SJSA1 (cell line): ENCODE results near the gene TMEM100. TPM values are rescaled to one million over a fixed set of nuclear protein-coding genes. Genes with fewer than 3 reads are reported as not detected.

ENCODE experiments used
- DNase-seq, 2 experiments: peaks; one replicate each; pipeline ENCODE4 v3.0.0-alpha.2; 2015 to 2020; ENCODE audit warnings: low spot score in 2 of 2, low read depth in 1 of 2
- H3K27ac ChIP-seq: fragments of 250-450 bp; sonication (Bioruptor Pico); 2 replicates; pipeline ENCODE4 v1.5.1; 2020; ENCODE audit warnings: mild to moderate bottlenecking, moderate library complexity
- H3K27me3 ChIP-seq: fragments of 250-450 bp; sonication (Bioruptor Pico); replicated peaks from 2 replicates; pipeline ENCODE4 v1.5.1; 2020; ENCODE audit warnings: mild to moderate bottlenecking, moderate library complexity
- H3K36me3 ChIP-seq: fragments of 250-450 bp; sonication (Bioruptor Pico); 2 replicates; pipeline ENCODE4 v1.5.1; 2020; ENCODE audit warnings: mild to moderate bottlenecking
- H3K4me1 ChIP-seq: fragments of 250-450 bp; sonication (Bioruptor Pico); replicated peaks from 2 replicates; pipeline ENCODE4 v1.6.1; 2021; ENCODE audit warnings: mild to moderate bottlenecking
- H3K4me3 ChIP-seq: fragments of 250-450 bp; sonication (Bioruptor Pico); 2 replicates; pipeline ENCODE4 v1.5.1; 2020; ENCODE audit warnings: mild to moderate bottlenecking
- H3K9me3 ChIP-seq: fragments of 250-450 bp; sonication (Bioruptor Pico); replicated peaks from 2 replicates; pipeline ENCODE4 v1.5.1; 2020; ENCODE audit warnings: mild to moderate bottlenecking
- total RNA-seq: library from RNA; depleted of rRNA; stranded (reverse); fragments of >200 nt; shearing (Covaris generic); gene quantifications from 2 replicates; pipeline ENCODE4 v1.2.3, GENCODE V29; 2014

TMEM100 gene
- total RNA-seq, 1 experiment from 2014 or later: 2.6 TPM

DNA sequence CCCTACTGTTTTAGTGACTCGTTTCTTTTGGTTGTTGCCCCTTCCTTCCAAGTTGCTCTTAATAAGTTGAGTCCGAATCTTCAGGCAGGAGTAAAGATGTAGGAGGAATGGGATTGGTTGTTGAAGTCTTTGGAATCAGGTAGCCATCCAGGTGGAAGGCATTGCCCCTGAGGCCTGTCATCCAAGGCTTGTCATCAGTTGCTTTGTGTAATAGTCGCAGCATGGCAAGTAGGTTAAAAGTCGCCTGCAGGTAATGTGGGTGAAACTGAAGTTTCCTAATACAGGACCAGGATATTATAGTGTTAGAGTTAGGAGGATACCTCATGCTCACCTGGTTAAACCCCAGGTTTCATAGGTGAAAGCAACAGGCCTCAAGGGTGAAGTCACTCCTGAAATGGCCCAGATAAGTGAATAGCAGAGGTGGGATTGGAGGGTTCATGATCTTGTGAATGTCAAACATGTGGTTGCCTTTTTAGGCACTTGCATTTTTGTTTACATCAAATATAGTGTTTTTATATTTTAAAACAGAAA is 29.1 kb upstream of the TMEM100 start:
- DNase-seq: no peak
- Histone ChIP-seq H3K36me3 (peaks cover 37% of the 10 kb centered on the region), H3K27ac (peak overlapping the region; percentile 63), H3K4me1 (peaks cover 19% of the 10 kb centered on the region), H3K27me3 (0 out of 2 replicates have a peak, but pooled peaks cover 4% of the 10 kb centered on the region), H3K4me3 (peak overlapping the region; percentile 64), H3K9me3 (no peaks in the 10 kb centered on the region)

DNA sequence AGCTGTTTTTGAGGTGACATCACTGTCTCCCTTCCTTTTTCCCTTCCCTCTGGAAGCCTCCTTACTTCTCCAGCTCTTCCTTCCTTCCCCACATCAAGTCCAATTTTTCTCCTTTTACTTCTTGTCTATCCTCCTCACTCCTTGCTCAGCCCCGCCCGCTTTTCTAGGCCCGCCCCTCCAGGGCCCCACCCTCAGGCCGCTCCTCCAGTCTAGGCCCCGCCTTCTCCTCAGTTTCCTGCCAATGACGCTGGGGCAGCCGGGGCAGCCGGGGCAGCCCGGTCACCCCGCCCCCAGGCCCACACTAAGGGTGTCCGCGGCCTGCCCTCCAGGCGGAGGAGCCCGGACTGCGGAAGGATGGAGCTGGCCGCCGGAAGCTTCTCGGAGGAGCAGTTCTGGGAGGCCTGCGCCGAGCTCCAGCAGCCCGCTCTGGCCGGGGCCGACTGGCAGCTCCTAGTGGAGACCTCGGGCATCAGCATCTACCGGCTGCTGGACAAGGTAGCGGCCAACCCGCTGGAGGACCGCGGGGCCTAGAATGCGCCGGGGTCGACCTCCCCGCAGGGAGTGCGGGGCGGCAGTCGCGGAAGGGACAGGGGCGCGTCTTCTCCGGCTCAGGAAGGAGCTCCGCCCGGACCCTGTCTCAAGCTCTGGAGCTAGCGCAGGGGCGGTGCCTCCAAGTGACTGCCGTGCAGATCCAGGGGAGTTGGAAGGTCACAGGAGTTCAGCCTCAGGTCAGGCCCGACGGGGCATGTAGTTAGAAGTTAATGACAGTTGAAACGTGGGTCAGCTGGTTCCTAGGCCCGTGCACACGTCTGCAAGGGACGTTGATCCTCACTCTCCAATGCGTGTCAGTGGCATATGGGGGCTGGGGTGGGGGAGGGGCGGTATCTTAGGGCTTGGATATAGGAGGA is 28.3 kb upstream of the TMEM100 start, which contains the start of gene PCTP:
TSS of gene PCTP (plus strand) at position 302 of the 908 bp plus-strand sequence. CDS start at position 355, 53 bp downstream.
- peak within 1 kb of the TSS; percentile 63 for H3K27ac ChIP-seq
- DNase-seq: peak; percentile 98 to 99

DNA sequence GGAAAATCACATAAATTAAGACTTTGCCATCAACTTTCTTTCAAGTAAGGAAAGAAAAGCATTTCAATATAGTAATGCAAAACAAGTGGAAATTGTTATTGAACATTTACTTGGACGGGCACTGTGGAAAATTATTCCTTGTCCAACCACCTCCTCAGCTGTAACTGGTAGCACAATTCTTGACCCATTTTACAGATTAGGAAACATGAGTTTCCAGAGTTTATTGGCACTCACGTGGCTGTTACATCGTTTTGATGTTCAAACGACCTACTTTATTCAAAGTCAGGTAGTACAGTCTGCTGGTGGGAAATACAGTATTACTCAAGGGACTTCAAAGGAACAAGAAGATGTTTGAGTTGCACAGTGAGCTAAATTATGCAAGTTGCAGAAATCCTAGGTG is 27.3 kb upstream of the TMEM100 start:
- no peak overlapping the region for H3K4me3 ChIP-seq
- H3K27ac ChIP-seq: no peak overlapping the region
- H3K27me3 ChIP-seq: 0 out of 2 replicates have a peak, but pooled peaks cover 4% of the 10 kb centered on the region
- no peaks in the 10 kb centered on the region for H3K9me3 ChIP-seq
- H3K4me1 ChIP-seq: peaks cover 19% of the 10 kb centered on the region
- no peak for DNase-seq
- H3K36me3 ChIP-seq: peaks cover 27% of the 10 kb centered on the region

More for the DNA sequence above, 28.3 kb upstream of the TMEM100 start, which contains the start of gene PCTP:
- Histone ChIP-seq H3K4me3 (peak within 1 kb of the TSS; percentile 64), H3K9me3 (no peaks in the 10 kb centered on the region), H3K27me3 (0 out of 2 replicates have a peak, but pooled peaks cover 4% of the 10 kb centered on the region), H3K36me3 (peaks cover 35% of the 10 kb centered on the region), H3K4me1 (peaks cover 19% of the 10 kb centered on the region)

DNA sequence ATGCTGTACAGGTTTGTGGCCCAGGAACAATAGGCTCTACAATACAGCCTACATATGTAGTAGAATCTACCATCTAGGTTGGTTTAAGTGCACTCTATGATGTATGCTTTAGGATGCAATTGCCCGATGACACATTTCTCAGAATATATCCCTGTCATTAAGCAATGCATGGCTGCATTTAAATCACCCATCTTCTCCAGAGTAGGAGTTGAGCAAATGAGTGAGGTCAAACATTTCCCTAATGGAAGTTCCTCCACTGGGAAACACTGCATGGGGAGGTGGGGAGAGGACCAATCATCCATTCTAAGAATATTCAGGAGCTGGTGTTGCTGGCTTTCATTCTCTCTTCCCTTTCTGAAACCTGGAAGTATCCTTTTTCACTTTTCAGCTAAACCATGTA is 26.2 kb upstream of the TMEM100 start:
- peaks cover 19% of the 10 kb centered on the region for H3K4me1 ChIP-seq
- H3K27ac ChIP-seq: no peak overlapping the region
- H3K36me3 ChIP-seq: peaks cover 16% of the 10 kb centered on the region
- 0 out of 2 replicates have a peak, but pooled peaks cover 4% of the 10 kb centered on the region for H3K27me3 ChIP-seq
- DNase-seq: no peak
- no peaks in the 10 kb centered on the region for H3K9me3 ChIP-seq
- H3K4me3 ChIP-seq: no peak overlapping the region

DNA sequence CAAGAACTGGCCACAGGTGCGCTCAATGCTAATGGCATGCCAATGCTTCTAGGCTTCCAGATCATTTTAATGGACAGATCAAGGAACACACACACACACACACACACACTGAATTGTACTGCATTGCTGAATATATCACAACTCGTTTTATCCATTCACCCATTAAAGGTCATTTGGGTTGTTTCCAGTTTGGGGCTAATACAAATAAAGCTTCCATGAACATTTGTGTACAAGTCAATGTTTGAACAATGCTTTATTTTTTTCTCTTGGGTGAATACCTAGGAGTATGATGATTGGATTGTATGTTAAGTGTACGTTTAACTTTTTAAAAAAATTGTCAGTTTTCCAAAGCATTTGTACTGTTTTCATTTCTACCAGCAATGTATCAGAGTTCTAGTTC is 24.5 kb upstream of the TMEM100 start:
- Histone ChIP-seq H3K27ac (no peak overlapping the region), H3K36me3 (no peaks in the 10 kb centered on the region), H3K4me1 (peaks cover 10% of the 10 kb centered on the region), H3K4me3 (no peak overlapping the region), H3K9me3 (no peaks in the 10 kb centered on the region), H3K27me3 (0 out of 2 replicates have a peak, but pooled peaks cover 8% of the 10 kb centered on the region)
- DNase-seq: no peak

DNA sequence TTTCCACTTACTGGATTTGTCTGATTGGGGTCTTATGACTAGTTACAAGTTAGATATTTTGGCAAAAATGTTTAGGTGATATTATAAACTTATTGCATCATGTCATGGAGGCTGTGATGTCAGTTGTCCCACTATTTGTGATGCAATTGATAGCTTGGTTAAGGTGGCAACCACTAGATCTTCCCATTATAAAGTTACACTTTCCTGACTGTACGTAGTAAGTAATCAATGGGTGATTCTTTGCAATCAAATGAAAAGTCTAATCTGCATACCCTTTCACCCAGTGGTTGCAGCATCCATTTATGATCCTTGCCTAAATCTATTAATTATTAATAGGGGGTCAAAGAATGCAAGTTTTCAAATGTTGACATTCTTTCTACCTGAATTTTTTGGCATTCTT is 23.8 kb upstream of the TMEM100 start:
- Histone ChIP-seq H3K36me3 (no peaks in the 10 kb centered on the region), H3K9me3 (no peaks in the 10 kb centered on the region), H3K4me1 (peaks cover 4% of the 10 kb centered on the region; the same call in 1 of the 2 replicates), H3K4me3 (no peak overlapping the region), H3K27ac (no peak overlapping the region), H3K27me3 (0 out of 2 replicates have a peak, but pooled peaks cover 11% of the 10 kb centered on the region)
- no peak for DNase-seq

DNA sequence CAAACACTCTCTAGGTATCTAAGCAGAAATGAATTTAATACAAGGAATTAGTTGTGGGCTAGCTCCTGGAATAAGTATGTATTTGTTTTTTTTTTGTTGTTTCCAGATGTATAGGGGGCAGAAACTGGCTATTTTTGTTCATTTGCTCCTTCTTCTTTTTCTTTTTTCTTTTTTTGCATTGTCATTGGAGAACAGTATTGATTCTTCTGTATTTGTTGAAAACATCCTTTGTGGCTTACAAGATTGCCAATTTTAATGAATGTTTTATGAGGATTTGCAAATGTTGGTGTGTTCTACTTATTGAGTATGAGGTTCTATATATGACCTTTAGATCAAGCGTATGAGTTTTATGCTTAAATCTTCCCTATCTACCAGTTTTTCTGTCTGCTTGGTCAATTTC is 22.6 kb upstream of the TMEM100 start:
- H3K36me3 ChIP-seq: no peaks in the 10 kb centered on the region
- DNase-seq: no peak
- H3K9me3 ChIP-seq: no peaks in the 10 kb centered on the region
- 0 out of 2 replicates have a peak, but pooled peaks cover 11% of the 10 kb centered on the region for H3K27me3 ChIP-seq
- no peak overlapping the region for H3K27ac ChIP-seq
- H3K4me1 ChIP-seq: no peaks in the 10 kb centered on the region
- no peak overlapping the region for H3K4me3 ChIP-seq

- 0 out of 2 replicates have a peak, but pooled peaks cover 11% of the 10 kb centered on the region for H3K27me3 ChIP-seq
- DNase-seq: no peak
- H3K27ac ChIP-seq: no peak overlapping the region
- H3K4me3 ChIP-seq: no peak overlapping the region
- no peaks in the 10 kb centered on the region for H3K36me3 ChIP-seq
- no peaks in the 10 kb centered on the region for H3K9me3 ChIP-seq
- H3K4me1 ChIP-seq: no peaks in the 10 kb centered on the region
These were observed 20.5 kb upstream of the TMEM100 start for GRCh38 chr17:55743103-55743679.

- Histone ChIP-seq H3K4me1 (no peaks in the 10 kb centered on the region), H3K4me3 (no peak overlapping the region), H3K36me3 (no peaks in the 10 kb centered on the region), H3K27ac (no peak overlapping the region), H3K27me3 (0 out of 2 replicates have a peak, but pooled peaks cover 11% of the 10 kb centered on the region), H3K9me3 (no peaks in the 10 kb centered on the region)
- no peak for DNase-seq
These were observed 19.8 kb upstream of the TMEM100 start for GRCh38 chr17:55742272-55743102.

DNA sequence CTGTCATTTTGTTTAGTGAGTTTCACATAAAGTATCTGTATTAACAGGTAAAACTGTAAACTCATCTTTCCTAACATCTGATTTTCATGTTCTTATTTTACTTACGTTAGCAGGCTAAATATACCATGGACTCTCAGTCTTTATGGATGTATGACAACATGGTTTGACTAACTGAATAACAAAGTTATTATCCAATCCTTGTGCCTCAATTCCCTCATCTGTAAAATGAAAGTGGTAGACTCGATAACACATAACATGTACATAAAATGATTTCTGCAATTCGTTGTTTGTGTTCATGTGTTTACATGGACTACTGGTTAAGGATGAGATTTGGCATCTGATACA is 18.7 kb upstream of the TMEM100 start:
- H3K27me3 ChIP-seq: 0 out of 2 replicates have a peak, but pooled peaks cover 7% of the 10 kb centered on the region
- no peak overlapping the region for H3K4me3 ChIP-seq
- no peak overlapping the region for H3K27ac ChIP-seq
- DNase-seq: no peak
- H3K36me3 ChIP-seq: no peaks in the 10 kb centered on the region
- no peaks in the 10 kb centered on the region for H3K4me1 ChIP-seq
- no peaks in the 10 kb centered on the region for H3K9me3 ChIP-seq

DNA sequence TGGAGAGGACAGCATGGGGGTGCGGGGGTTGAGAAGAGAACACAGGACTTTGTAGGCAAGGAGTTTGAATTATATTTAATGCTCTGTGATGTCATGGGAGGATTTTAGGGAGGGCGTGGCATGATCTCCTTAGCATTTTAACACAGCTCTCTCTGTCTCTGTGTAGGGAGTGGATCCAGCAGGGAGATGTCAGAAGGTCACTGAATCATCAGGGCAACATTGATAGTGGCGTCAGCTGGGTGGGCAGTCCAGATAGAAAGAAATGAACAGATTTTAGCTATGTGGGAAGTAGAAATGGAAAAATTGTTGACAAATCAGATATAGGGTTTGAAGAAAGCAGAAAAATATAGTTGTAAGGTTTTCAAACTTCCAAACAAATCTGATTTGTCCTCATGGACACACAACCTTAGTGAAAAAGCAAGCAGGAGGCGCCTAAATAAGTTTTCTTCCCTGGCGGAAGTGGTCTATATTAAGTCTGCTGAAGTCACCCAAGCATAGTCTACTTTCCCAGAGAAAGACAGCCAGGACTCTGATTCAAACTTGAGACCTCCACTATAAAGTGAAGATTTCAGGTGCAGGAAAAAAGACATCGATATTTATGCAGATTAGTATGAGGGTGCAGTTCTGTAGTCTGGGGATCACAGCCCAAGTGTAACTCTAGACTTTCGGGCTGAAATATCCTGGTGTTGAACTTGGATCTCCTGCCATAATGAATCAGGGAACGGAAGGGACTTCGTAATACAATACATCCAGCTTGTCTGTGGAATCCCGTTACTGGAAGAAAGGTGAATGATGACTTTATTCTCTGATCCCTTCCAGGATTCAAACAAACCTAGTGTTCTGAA is 18.1 kb upstream of the TMEM100 start:
- Histone ChIP-seq H3K27ac (no peak overlapping the region), H3K4me3 (no peak overlapping the region), H3K9me3 (no peaks in the 10 kb centered on the region), H3K4me1 (no peaks in the 10 kb centered on the region), H3K36me3 (no peaks in the 10 kb centered on the region), H3K27me3 (0 out of 2 replicates have a peak, but pooled peaks cover 7% of the 10 kb centered on the region)
- DNase-seq: no peak

- no peaks in the 10 kb centered on the region for H3K36me3 ChIP-seq
- peaks cover 9% of the 10 kb centered on the region; the same call in 1 of the 2 replicates for H3K4me1 ChIP-seq
- H3K4me3 ChIP-seq: no peak overlapping the region
- H3K9me3 ChIP-seq: no peaks in the 10 kb centered on the region
- H3K27ac ChIP-seq: no peak overlapping the region
- no peak for DNase-seq
- 0 out of 2 replicates have a peak, but pooled peaks cover 7% of the 10 kb centered on the region for H3K27me3 ChIP-seq
These were observed 15.4 kb upstream of the TMEM100 start for GRCh38 chr17:55737976-55738501.
